Measurements from ENCODE around the gene OTULIN. TPM values are rescaled to one million over a fixed set of nuclear protein-coding genes. Genes with fewer than 3 reads are reported as not detected.

The OTULIN gene
- total RNA-seq, 3 donors from 2014 or later = 46.4 to 64.8 (median 50.1) TPM

- no peak overlapping the region for H3K4me3 Mint-ChIP-seq
- no peaks in the 10 kb centered on the region for H3K27me3 Mint-ChIP-seq (ENCODE audit: low read depth)
- H3K36me3 Mint-ChIP-seq (ENCODE audit: insufficient read depth) = peaks cover 36% of the 10 kb centered on the region
- ATAC-seq (no peak), DNase-seq (no peak)
- peaks cover 17% of the 10 kb centered on the region for H3K4me1 Mint-ChIP-seq (ENCODE audit: low read depth)
- H3K9me3 Mint-ChIP-seq = no peaks in the 10 kb centered on the region
Measured at GRCh38 chr5:14743601-14744295, 79.2 kb downstream of the OTULIN start.

GRCh38 chr5:14744296-14745187 is 80.0 kb downstream of the OTULIN start:
- DNase-seq (no peak), ATAC-seq (no peak)
- Mint-ChIP-seq H3K36me3 (ENCODE audit: insufficient read depth) (peaks cover 40% of the 10 kb centered on the region), H3K4me1 (ENCODE audit: low read depth) (peaks cover 17% of the 10 kb centered on the region), H3K4me3 (no peak overlapping the region), H3K27me3 (ENCODE audit: low read depth) (no peaks in the 10 kb centered on the region), H3K9me3 (no peaks in the 10 kb centered on the region)

- Mint-ChIP-seq H3K4me3 (no peak overlapping the region), H3K27me3 (ENCODE audit: low read depth) (no peaks in the 10 kb centered on the region), H3K4me1 (ENCODE audit: low read depth) (peaks cover 17% of the 10 kb centered on the region), H3K36me3 (ENCODE audit: insufficient read depth) (peaks cover 44% of the 10 kb centered on the region), H3K9me3 (no peaks in the 10 kb centered on the region)
- DNase-seq (no peak), ATAC-seq (no peak)
Measured at GRCh38 chr5:14745188-14745563, 80.7 kb downstream of the OTULIN start.

- ATAC-seq = peak; percentile 47 to 49
- Mint-ChIP-seq H3K9me3 (no peaks in the 10 kb centered on the region), H3K27me3 (ENCODE audit: low read depth) (no peaks in the 10 kb centered on the region), H3K4me1 (ENCODE audit: low read depth) (peaks cover 17% of the 10 kb centered on the region), H3K4me3 (no peak overlapping the region), H3K36me3 (ENCODE audit: insufficient read depth) (peaks cover 48% of the 10 kb centered on the region)
- DNase-seq = no peak
Measured at GRCh38 chr5:14745753-14746152, 81.2 kb downstream of the OTULIN start.

- no peaks in the 10 kb centered on the region for H3K27me3 Mint-ChIP-seq (ENCODE audit: low read depth)
- H3K36me3 Mint-ChIP-seq (ENCODE audit: insufficient read depth) = peaks cover 48% of the 10 kb centered on the region
- no peak overlapping the region for H3K4me3 Mint-ChIP-seq
- no peak for DNase-seq
- peaks cover 8% of the 10 kb centered on the region for H3K4me1 Mint-ChIP-seq (ENCODE audit: low read depth)
- no peaks in the 10 kb centered on the region for H3K9me3 Mint-ChIP-seq
- no peak for ATAC-seq
Measured at GRCh38 chr5:14748180-14748900, 83.8 kb downstream of the OTULIN start.

Other genes starting within 250 kb of the OTULIN start
- 1 to 10 TPM; 4.0 to 5.6 (median 4.8) TPM for gene OTULINL, start 82.9 kb upstream of the OTULIN start, total RNA-seq
- gene ANKH, start 207.1 kb downstream of the OTULIN start, total RNA-seq = 100 to 1,000 TPM in 2 of 3 donors, 10 to 100 TPM in 1; 83.1 to 102 (median 101) TPM

Data from activated T-cell treated with anti-CD3 and anti-CD28 coated beads, Interleukin-2, amount 50 U/mL, for 4 hours (primary cell).